ENCODE measurements around the gene CBARP.

DNA sequence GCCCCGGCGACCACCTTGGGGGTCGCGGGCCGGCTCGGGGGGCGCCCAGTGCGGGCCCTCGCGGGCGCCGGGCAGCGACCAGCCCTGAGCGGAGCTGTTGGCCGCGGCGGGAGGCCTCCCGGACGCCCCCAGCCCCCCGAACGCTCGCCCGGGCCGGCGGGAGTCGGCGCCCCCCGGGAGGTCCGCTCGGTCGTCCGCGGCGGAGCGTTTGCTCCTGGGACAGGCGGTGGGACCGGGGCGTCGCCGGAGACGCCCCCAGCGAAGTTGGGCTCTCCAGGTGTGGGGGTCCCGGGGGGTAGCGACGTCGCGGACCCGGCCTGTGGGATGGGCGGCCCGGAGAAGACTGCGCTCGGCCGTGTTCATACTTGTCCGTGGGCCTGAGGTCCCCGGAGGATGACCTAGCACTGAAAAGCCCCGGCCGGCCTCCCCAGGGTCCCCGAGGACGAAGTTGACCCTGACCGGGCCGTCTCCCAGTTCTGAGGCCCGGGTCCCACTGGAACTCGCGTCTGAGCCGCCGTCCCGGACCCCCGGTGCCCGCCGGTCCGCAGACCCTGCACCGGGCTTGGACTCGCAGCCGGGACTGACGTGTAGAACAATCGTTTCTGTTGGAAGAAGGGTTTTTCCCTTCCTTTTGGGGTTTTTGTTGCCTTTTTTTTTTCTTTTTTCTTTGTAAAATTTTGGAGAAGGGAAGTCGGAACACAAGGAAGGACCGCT is 31.5 kb downstream of the CBARP start:
- TF ChIP-seq, protein P1, sequence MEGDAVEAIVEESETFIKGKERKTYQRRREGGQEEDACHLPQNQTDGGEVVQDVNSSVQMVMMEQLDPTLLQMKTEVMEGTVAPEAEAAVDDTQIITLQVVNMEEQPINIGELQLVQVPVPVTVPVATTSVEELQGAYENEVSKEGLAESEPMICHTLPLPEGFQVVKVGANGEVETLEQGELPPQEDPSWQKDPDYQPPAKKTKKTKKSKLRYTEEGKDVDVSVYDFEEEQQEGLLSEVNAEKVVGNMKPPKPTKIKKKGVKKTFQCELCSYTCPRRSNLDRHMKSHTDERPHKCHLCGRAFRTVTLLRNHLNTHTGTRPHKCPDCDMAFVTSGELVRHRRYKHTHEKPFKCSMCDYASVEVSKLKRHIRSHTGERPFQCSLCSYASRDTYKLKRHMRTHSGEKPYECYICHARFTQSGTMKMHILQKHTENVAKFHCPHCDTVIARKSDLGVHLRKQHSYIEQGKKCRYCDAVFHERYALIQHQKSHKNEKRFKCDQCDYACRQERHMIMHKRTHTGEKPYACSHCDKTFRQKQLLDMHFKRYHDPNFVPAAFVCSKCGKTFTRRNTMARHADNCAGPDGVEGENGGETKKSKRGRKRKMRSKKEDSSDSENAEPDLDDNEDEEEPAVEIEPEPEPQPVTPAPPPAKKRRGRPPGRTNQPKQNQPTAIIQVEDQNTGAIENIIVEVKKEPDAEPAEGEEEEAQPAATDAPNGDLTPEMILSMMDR (IDR thresholded peaks at IDR 0.05): no peak
- no peak for TF ChIP-seq POLR2A (IDR thresholded peaks at IDR 0.05)
